Femur (tissue), 1 donor: ENCODE data around the gene ADCY10.
"Not testable (repeated sequence)": the region's sequence is repeated elsewhere in the genome, so short reads cannot be mapped to it uniquely, and the experiment has no call there.

Experiments used
- DNase-seq: peaks from one replicate; pipeline ENCODE4 v3.0.0-alpha.2; 2017

ADCY10 gene

DNA sequence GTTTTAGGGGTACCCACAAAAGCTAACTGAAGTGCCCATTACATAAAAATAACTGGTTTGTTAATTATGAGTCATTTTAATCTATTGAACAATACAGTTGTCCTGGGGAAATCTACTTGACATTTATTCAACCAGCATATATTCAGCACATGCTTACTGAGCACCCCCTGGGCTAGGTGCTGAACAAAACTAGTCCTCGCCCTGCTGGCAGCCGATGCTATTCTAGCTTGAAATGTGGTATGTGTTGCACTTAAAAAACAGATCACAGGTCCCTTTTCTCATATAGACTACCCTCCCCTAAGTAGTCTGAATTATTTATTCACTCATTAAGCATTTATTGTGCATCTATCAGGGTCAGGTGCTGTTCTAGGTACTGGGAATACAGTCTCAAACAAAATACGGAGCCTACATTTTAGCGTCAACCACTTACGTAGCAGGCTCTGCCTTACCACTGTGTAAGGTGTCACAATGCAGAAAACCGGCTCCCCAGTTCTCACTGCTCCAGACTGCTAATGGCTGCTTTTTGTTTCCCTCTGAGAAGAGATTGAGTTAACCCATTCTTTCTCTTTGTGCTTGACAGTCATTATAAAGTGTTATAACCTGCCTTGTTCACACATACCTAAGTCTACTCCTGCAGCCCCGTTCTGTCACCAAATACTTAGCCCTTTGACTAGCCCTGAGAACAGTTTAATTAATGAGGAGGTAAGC, 57.1 kb downstream of the ADCY10 start:
- DNase-seq: no peak

GRCh38 chr1:167854184-167854583, 59.8 kb downstream of the ADCY10 start:
- no peak for DNase-seq

GRCh38 chr1:167849666-167850065, 64.3 kb downstream of the ADCY10 start:
- no peak for DNase-seq

GRCh38 chr1:167842872-167843271, 71.1 kb downstream of the ADCY10 start:
- DNase-seq: no peak

DNA sequence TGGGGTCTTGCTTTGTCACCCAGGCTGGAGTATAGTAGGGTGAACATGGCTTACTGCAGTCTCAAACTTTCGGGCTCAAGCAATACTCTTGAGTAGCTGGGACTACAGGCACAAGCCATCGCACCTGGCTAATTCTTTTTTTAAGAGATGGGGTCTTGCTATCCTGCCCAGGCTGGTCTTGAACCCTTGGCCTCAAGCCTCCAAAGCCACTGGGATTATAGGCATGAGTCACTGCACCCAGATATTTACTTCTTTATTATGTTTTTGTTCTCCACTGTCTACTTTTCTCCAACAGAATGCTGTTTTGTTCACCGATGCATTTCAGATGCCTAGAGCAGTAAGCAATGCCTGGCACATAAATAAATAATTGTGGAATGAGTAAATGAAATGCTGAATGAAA, 72.4 kb downstream of the ADCY10 start:
- no peak for DNase-seq

GRCh38 chr1:167839009-167839408, 74.9 kb downstream of the ADCY10 start:
- DNase-seq: no peak

GRCh38 chr1:167837326-167837725, 76.6 kb downstream of the ADCY10 start:
- DNase-seq: no peak

DNA sequence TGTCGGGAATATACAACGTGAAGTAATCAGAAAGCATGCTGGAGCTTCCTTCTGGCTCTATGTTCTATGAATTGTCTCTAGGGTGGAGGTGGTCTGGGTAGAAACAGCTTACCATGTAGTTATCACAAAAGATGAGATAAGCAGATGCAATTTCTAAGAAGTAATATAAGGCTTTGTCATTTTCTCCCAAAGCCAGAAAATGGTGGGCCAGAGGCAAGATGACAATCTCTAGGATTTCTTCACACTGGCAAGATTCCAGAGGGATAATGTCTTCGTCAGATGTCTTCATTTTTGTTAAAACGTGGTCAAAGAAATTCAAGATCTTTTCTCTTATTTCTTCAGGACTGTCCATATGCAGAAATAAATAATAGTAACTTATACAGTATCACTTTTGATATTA, 77.7 kb downstream of the ADCY10 start:
- no peak for DNase-seq

- DNase-seq: no peak
Measured at GRCh38 chr1:167833904-167834303, 80.0 kb downstream of the ADCY10 start.

DNA sequence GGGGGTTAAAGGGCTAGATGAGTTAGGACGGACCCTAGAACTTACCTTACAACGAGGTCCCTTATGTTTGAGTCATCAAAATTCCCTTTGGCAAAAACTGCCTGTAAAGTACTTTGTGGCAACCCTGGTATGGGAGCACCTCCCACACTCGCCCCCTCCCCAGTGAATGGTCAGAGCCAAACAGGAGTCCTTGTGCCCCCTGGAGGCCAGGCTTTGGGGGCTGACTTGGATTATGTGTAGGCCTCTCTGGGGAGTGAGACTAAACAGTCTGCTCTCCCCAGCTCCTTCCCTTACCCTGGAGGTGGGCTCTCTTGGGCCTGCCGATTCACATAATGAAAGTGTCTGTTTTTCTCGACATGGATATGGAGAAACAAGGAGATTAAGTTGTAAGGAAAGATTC, 81.2 kb downstream of the ADCY10 start:
- no peak for DNase-seq

- not testable (repeated sequence) for DNase-seq
Measured at GRCh38 chr1:167830668-167831067, 83.3 kb downstream of the ADCY10 start.

GRCh38 chr1:167829868-167830267, 84.1 kb downstream of the ADCY10 start:
- DNase-seq: no peak

- peak; percentile 31 for DNase-seq
Measured at GRCh38 chr1:167826127-167826526, 87.8 kb downstream of the ADCY10 start.

GRCh38 chr1:167825419-167826079, 88.4 kb downstream of the ADCY10 start:
- DNase-seq: no peak

DNA sequence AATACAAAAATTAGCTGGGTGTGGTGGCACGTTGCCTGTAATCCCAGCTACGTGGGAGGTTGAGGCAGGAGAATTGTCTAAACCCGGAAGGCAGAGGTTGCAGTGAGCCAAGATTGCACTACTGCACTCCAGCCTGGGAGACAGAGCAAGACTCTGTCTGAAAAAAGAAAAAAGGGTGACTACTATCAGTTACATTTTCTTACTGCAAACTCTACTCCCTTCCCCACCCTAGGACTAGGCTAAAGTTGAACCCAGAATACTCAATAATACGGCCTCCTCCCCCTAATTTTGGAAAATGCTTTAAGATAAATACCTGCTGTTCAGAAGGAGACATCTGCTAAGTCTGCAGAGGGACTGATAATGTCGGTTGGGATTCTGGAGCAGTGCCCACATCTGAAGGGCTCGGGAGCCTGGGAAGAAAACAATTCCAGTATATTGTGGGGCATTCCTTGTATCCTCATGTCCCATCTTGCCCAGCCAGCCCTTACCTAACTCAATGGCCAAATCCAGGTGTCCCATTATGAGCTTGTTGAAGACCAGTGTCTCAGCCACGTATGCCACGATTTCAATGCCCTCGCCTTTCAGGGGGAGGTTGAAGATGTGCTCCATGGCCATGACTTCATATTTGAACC, 89.7 kb downstream of the ADCY10 start:
- DNase-seq: no peak

DNA sequence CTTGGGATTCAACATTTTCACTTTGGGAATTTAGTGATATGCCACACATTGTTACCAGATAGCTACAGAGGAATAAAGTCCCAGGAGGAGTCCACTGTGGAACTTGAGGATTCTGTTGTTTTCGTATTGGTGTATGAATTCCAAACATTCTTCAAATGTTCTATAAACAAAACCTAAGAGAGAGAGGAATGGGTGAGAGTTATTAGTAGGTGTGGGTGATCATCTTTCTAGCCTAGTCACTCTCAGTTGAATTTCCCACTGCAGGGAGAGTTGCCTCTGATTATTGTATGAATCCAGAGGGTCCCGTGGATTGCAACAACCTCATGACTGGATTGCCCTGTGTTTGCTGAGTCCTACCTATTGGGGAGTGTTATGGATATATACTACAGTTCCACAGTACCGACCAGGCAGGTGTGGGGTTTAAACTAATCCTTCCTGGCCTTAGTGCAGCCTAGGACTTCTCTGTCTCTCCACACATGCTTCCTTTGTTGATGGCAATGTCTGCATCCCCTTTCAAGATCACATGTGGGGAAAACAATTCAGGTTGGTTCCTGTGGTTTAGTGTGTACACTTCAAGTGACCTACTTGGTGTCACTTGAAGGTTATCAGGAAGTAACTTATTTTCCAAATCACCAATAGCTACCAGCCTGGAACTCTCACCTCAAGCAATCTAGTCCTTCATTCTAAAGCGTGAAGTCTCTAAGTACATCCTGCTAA, 91.8 kb downstream of the ADCY10 start:
- DNase-seq: no peak

DNA sequence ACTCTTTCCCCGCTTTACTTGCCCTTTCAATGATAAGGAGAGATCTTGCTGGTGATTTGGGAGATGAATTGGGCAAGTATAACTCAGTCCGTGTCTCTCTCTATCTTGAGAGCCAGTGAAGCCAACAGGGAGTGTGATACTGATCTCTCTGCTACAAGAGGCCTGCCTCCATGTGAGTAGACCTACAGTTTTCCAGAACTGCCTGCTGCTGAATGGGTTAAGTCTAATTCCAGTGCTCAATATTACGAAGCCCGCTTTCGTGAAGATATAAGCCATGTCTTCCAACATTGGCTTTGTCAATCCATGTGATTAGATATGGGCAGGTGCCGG, 92.6 kb downstream of the ADCY10 start:
- DNase-seq: no peak

- DNase-seq: no peak
Measured at GRCh38 chr1:167820684-167821355, 93.1 kb downstream of the ADCY10 start.

DNA sequence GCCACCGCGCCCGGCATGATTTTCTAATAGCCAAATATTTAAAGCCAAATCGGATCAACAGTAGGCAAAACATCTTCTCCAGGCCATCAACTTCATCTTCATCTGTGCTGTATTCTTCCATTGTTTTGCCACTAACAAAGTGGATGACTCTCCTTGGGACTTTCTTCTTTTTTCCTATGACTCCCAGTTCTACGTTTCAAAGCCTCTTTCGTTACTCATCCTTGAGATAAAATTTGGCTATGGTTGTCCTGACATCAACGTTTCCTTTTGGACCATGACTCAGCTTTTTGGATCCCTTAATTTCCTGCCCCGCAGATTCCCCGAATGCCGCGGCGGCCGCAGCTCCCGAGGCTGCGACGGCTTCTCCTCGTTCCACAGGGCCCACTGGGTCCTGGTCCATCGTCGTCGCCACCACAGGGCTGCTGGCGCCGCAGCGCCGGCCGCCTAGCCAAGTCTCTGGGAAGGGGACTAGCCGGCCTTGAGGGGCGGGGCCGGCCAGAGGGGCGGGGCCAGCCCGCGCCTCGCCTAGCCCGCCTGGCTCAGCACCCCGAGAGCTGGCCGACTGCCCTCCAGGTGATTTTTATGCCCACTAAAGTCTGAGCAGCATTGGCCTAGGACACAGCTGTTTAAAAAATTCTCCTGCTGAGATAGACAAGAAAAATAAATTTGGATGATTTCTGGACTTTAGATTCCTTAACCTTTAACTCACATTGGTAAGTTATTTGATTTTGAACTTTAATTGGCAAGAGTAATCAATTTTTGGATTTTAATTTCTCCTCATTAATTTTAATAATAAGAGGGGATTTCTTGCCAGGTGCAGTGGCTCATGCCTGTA, 93.9 kb downstream of the ADCY10 start:
- peak; percentile 80 for DNase-seq

GRCh38 chr1:167815650-167816049, 98.3 kb downstream of the ADCY10 start:
- DNase-seq: no peak

DNA sequence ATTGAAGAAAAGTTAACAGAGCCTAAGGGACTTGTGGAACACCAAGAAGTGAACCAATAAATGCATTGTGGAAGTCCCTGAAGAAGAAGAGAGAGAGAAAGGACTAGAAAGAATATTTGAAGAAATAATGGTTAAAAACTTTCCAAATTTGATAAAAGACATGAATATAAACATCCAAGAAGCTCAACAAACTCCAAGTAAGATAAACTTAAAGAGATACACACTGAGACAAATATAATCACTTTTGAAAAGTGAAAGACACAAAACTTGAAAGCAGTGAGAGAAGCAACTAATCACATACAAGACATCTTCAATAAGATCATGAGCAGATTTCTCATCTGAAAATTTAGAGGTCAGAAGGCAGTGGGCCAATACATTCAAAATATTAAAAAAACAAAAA, 101.0 kb downstream of the ADCY10 start:
- DNase-seq: no peak

DNA sequence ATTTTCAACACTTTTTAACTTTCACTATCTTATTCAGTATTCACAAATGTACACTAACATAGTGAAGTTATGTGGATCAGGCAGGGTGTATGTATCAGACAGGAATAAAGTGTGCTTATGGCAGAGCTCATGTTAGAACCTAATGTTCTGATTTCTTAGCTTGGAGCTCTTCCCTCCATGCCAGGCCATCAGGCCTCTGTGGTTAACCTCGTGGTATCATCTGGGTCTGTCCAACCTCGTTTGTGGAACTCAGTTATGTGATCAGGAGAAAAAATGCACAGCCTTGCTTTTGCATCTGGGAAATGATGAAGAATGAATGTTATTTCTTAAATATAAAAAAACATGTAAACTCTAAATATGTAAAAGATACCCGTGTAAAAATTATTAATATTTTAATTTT, 105.2 kb downstream of the ADCY10 start:
- DNase-seq: no peak
